ENCODE measurements around the gene BCL2L15. TPM values are rescaled to one million over a fixed set of nuclear protein-coding genes. Genes with fewer than 3 reads are reported as not detected.
A peak's percentile ranks its signal among the peaks of the same experiment; 100 is the strongest.

BCL2L15 gene
- total RNA-seq, 5 donors from 2014 or later (not counting 1 experiment from before 2014, with no cell fraction given) = 1.2 to 5.8 (median 1.7) TPM

DNA sequence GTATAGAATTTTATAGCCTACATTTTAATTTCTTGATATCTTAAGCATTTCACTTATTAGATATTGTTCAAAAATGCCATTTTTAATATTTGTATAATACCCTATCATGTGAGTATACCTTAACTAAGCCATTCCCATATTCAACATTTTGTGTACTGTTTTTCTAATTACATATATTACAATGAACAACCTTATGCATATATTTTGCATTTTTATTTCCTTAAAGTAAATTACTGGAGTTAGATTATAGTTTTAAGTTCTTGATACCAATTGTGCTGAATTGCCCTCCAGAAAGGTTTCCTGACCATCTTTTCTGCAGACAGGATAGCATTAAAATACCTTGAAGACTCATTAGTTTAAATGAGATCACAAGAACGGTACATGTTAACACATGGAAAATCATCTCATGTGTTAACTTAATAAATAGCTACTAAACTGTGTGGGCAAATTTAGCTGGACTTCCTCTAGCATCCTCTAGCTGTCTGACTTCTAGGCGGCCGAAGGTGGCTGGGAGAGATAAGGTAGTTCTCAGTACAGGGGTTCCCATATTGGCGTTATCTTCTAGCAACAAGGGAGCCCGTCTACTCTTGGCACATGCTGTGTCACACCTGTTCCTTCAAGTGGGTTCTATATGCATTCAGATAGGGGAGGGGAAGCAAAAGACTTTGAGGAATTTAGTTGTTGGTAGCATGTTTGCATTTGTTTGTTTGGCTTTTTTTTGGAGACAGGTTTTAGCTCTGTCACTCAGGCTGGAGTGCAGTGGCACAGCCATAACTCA is 26.7 kb upstream of the BCL2L15 start:
- Mint-ChIP-seq H3K4me1 (peaks cover 0 to 16% (median 2%) of the 10 kb centered on the region in 3 donors), H3K27ac (no peak overlapping the region), H3K4me3 (no peak overlapping the region), H3K36me3 (peaks cover 24% of the 10 kb centered on the region), H3K9me3 (no peaks in the 10 kb centered on the region), H3K27me3 (no peaks in the 10 kb centered on the region)
- Histone ChIP-seq H3K4me1 (ENCODE audit: control insufficient read depth in 1 of 2, extremely low read depth in 1 of 2, insufficient read depth in 2 of 2, low read length in 2 of 2) (no peaks in the 10 kb centered on the region), H3K27ac (ENCODE audit: low read length) (no peak overlapping the region), H3K27me3 (replicated peaks in 1 of 2; ENCODE audit: control insufficient read depth in 2 of 2, extremely low read depth in 1 of 2, insufficient read depth in 2 of 2, low read length in 1 of 2) (no peaks in the 10 kb centered on the region), H3K36me3 (ENCODE audit: control insufficient read depth in 2 of 2, extremely low read depth in 1 of 2, insufficient read depth in 1 of 2, low read length in 1 of 2) (peaks cover 0 to 34% of the 10 kb centered on the region in 2 donors), H3K9me3 (no peaks in the 10 kb centered on the region), H3K4me3 (ENCODE audit: control insufficient read depth in 1 of 2, extremely low read depth in 1 of 2, low read length in 1 of 2) (no peak overlapping the region)
- WGBS (ENCODE audit: insufficient coverage) = 73% methylated on average over 2 of the region's 5 CpGs
- ATAC-seq (replicated peaks in 1 of 4) (no peak), DNase-seq (no peak)
- ChIA-PET CTCF (interaction anchor here in 1 of 2 donors (0.8 kb wide), 1 partner anchor 78 kb away, joined by 3 read pairs; no protein-coding TSS in a partner anchor), POLR2A (interaction anchor here in 1 of 2 donors (0.5 to 0.9 kb wide), 4 partner anchors 10 to 1292 kb away, joined by 3 to 9 read pairs (median 6); no protein-coding TSS in a partner anchor)

DNA sequence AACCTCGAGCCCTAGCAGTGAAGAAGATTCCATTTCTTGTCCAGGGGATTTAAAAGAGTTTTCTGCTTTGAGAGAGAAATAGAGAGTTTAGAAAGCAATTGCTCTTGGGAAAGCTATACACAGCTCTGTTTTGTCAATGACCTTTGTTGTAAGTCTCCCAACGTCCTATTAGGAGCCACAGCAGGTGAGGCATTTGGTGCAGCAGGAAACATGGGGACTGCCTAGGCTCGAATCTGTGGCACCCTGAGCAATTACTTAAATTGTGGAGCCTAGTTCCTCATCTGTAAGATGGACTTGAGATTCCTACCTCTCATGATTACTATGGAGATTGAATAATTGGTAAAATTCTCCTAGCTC is 25.9 kb upstream of the BCL2L15 start:
- H3K4me3 ChIP-seq (ENCODE audit: control insufficient read depth in 1 of 2, extremely low read depth in 1 of 2, low read length in 1 of 2) = no peak overlapping the region
- H3K9me3 ChIP-seq = no peaks in the 10 kb centered on the region
- Mint-ChIP-seq H3K36me3 (peaks cover 27% of the 10 kb centered on the region), H3K4me3 (no peak overlapping the region), H3K9me3 (no peaks in the 10 kb centered on the region), H3K4me1 (peaks cover 0 to 16% (median 2%) of the 10 kb centered on the region in 3 donors), H3K27ac (peak overlapping the region in 1 of 2 donors; percentile 11), H3K27me3 (no peaks in the 10 kb centered on the region)
- H3K27me3 ChIP-seq (replicated peaks in 1 of 2; ENCODE audit: control insufficient read depth in 2 of 2, extremely low read depth in 1 of 2, insufficient read depth in 2 of 2, low read length in 1 of 2) = no peaks in the 10 kb centered on the region
- DNase-seq (no peak), ATAC-seq (replicated peaks in 1 of 4) (no peak)
- peaks cover 0 to 42% of the 10 kb centered on the region in 2 donors for H3K36me3 ChIP-seq (ENCODE audit: control insufficient read depth in 2 of 2, extremely low read depth in 1 of 2, insufficient read depth in 1 of 2, low read length in 1 of 2)
- CTCF ChIA-PET = interaction anchor here in 1 of 2 donors (0.6 to 1.2 kb wide), 3 partner anchors 16 to 78 kb away, joined by 3 to 4 read pairs (median 3); partner anchors contain the start of gene HIPK1
- no peak overlapping the region for H3K27ac ChIP-seq (ENCODE audit: low read length)
- no peaks in the 10 kb centered on the region for H3K4me1 ChIP-seq (ENCODE audit: control insufficient read depth in 1 of 2, extremely low read depth in 1 of 2, insufficient read depth in 2 of 2, low read length in 2 of 2)
- POLR2A ChIA-PET = interaction anchor here (0.5 to 0.7 kb wide), 3 partner anchors 11 to 44 kb away, joined by 3 to 9 read pairs (median 3); no protein-coding TSS in a partner anchor
- WGBS (ENCODE audit: insufficient coverage) = 93% methylated on average over 2 of the region's 3 CpGs

DNA sequence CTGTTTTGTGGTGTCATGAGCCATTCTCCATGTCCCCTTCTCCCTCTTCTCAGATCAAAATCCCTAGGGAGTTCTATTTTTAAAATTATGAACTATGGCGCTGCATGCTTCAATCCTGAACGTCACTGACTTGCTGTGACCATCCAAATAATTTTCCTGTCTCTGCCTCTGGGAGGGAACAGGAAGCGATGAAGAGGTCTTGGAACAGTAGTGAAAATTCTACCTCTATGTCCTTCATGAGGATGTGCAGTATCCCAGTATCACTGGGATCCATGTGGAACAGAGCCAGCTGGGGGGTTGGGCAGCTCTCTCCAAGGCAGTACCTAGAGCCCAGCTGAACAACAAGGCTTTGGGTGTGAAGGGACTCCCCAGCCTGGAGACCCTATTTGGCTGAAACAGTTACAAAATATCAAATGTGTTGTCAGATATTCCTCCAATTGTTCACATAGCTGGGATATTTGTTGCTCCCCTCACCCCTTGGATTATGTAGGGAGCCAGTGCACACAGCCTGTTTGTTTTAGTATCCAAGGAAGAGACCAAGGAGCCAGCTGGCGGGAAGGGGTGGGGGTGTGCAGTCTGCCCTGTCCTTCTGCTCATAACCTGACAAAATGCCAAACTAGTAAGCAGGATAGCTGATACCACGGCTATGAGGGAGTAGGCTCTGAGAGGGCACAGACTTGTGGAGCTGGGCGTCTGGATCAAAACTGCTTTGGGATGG is 25.4 kb upstream of the BCL2L15 start:
- Histone ChIP-seq H3K9me3 (no peaks in the 10 kb centered on the region), H3K4me1 (ENCODE audit: control insufficient read depth in 1 of 2, extremely low read depth in 1 of 2, insufficient read depth in 2 of 2, low read length in 2 of 2) (no peaks in the 10 kb centered on the region), H3K4me3 (ENCODE audit: control insufficient read depth in 1 of 2, extremely low read depth in 1 of 2, low read length in 1 of 2) (no peak overlapping the region), H3K27me3 (replicated peaks in 1 of 2; ENCODE audit: control insufficient read depth in 2 of 2, extremely low read depth in 1 of 2, insufficient read depth in 2 of 2, low read length in 1 of 2) (no peaks in the 10 kb centered on the region), H3K36me3 (ENCODE audit: control insufficient read depth in 2 of 2, extremely low read depth in 1 of 2, insufficient read depth in 1 of 2, low read length in 1 of 2) (peaks cover 0 to 42% of the 10 kb centered on the region in 2 donors), H3K27ac (ENCODE audit: low read length) (no peak overlapping the region)
- H3K4me1 Mint-ChIP-seq = peaks cover 0 to 16% (median 6%) of the 10 kb centered on the region in 3 donors
- ChIA-PET POLR2A (interaction anchor here (0.5 to 0.7 kb wide), 3 partner anchors 11 to 45 kb away, joined by 3 to 9 read pairs (median 3); no protein-coding TSS in a partner anchor), CTCF (interaction anchor here (0.5 to 1.2 kb wide), 3 partner anchors 16 to 105 kb away, joined by 3 to 4 read pairs (median 3); partner anchors contain the start of gene HIPK1 (in 1 of the 2))
- WGBS (ENCODE audit: insufficient coverage) = 85% methylated on average over 3 of the region's 6 CpGs
- no peak for ATAC-seq (replicated peaks in 1 of 4)
- H3K36me3 Mint-ChIP-seq = peaks cover 33% of the 10 kb centered on the region
- peak overlapping the region in 1 of 2 donors; percentile 11 for H3K27ac Mint-ChIP-seq
- H3K4me3 Mint-ChIP-seq = no peak overlapping the region
- DNase-seq = no peak
- H3K9me3 Mint-ChIP-seq = no peaks in the 10 kb centered on the region
- no peaks in the 10 kb centered on the region for H3K27me3 Mint-ChIP-seq

- Mint-ChIP-seq H3K9me3 (no peaks in the 10 kb centered on the region), H3K36me3 (peaks cover 42% of the 10 kb centered on the region), H3K27ac (peak overlapping the region; percentile 99), H3K4me1 (peaks cover 45 to 62% (median 51%) of the 10 kb centered on the region in 3 donors), H3K27me3 (no peaks in the 10 kb centered on the region), H3K4me3 (peak overlapping the region; percentile 91 to 98 (median 96))
- Histone ChIP-seq H3K4me3 (ENCODE audit: control insufficient read depth in 1 of 2, extremely low read depth in 1 of 2, low read length in 1 of 2) (peak overlapping the region; percentile 73 to 95), H3K4me1 (ENCODE audit: control insufficient read depth in 1 of 2, extremely low read depth in 1 of 2, insufficient read depth in 2 of 2, low read length in 2 of 2) (peaks cover 22 to 29% of the 10 kb centered on the region in 2 experiments), H3K27ac (ENCODE audit: low read length) (peak overlapping the region; percentile 92), H3K36me3 (ENCODE audit: control insufficient read depth in 2 of 2, extremely low read depth in 1 of 2, insufficient read depth in 1 of 2, low read length in 1 of 2) (peaks cover 0 to 31% of the 10 kb centered on the region in 2 donors), H3K9me3 (no peaks in the 10 kb centered on the region), H3K27me3 (replicated peaks in 1 of 2; ENCODE audit: control insufficient read depth in 2 of 2, extremely low read depth in 1 of 2, insufficient read depth in 2 of 2, low read length in 1 of 2) (no peaks in the 10 kb centered on the region)
- ATAC-seq (replicated peaks in 1 of 4) (peak in 2 of 4 experiments; percentile 0 to 1), DNase-seq (peak in 6 of 35 experiments; percentile 0 to 28 (median 6))
- POLR2A ChIA-PET = interaction anchor here (0.5 to 3.8 kb wide), 4 partner anchors 25 to 214 kb away, joined by 3 to 110 read pairs (median 3); partner anchors contain the start of genes HIPK1 (in 1 of the 2) and RSBN1 (in 1 of the 2)
- WGBS (ENCODE audit: insufficient coverage) = 2% methylated on average over 14 of the region's 17 CpGs
- CTCF ChIA-PET = interaction anchor here (0.6 to 4.2 kb wide), 8 partner anchors 24 to 1231 kb away, joined by 3 to 69 read pairs (median 5); partner anchors contain the start of genes HIPK1 (in 2 of the 2) and MOV10 (in 1 of the 2)
Measured at GRCh38 chr1:113905435-113905861, 18.1 kb upstream of the BCL2L15 start.

- H3K27ac ChIP-seq (ENCODE audit: low read length) = peak within 1 kb of the TSS; percentile 92
- H3K27ac Mint-ChIP-seq = peak within 1 kb of the TSS; percentile 99
- peak; percentile 93 to 94 (median 94) for ATAC-seq (replicated peaks in 1 of 4)
- H3K4me1 Mint-ChIP-seq = peaks cover 44 to 68% (median 57%) of the 10 kb centered on the region in 3 donors
- ChIA-PET CTCF (interaction anchor here (0.6 to 4.2 kb wide), 24 partner anchors 14 to 832 kb away, joined by 3 to 69 read pairs (median 4); partner anchors contain the start of genes HIPK1 (in 2 of the 2) and RSBN1 (in 2 of the 2)), POLR2A (interaction anchor here (0.5 to 3.8 kb wide), 22 partner anchors 9 to 606 kb away, joined by 3 to 110 read pairs (median 4); partner anchors contain the start of genes HIPK1 (in 2 of the 2), RSBN1 (in 1 of the 2) and TRIM33 (in 1 of the 2))
- H3K9me3 ChIP-seq = no peaks in the 10 kb centered on the region
- peaks cover 0 to 31% of the 10 kb centered on the region in 2 donors for H3K36me3 ChIP-seq (ENCODE audit: control insufficient read depth in 2 of 2, extremely low read depth in 1 of 2, insufficient read depth in 1 of 2, low read length in 1 of 2)
- H3K4me3 Mint-ChIP-seq = peak within 1 kb of the TSS; percentile 91 to 98 (median 96)
- H3K9me3 Mint-ChIP-seq = no peaks in the 10 kb centered on the region
- H3K27me3 ChIP-seq (replicated peaks in 1 of 2; ENCODE audit: control insufficient read depth in 2 of 2, extremely low read depth in 1 of 2, insufficient read depth in 2 of 2, low read length in 1 of 2) = no peaks in the 10 kb centered on the region
- peaks cover 22 to 29% of the 10 kb centered on the region in 2 experiments for H3K4me1 ChIP-seq (ENCODE audit: control insufficient read depth in 1 of 2, extremely low read depth in 1 of 2, insufficient read depth in 2 of 2, low read length in 2 of 2)
- H3K4me3 ChIP-seq (ENCODE audit: control insufficient read depth in 1 of 2, extremely low read depth in 1 of 2, low read length in 1 of 2) = peak within 1 kb of the TSS; percentile 73 to 95
- DNase-seq = peak; percentile 84 to 99 (median 96)
- under 1% methylated on average over 63 of the region's 67 CpGs for WGBS (ENCODE audit: insufficient coverage)
- H3K36me3 Mint-ChIP-seq = peaks cover 42% of the 10 kb centered on the region
- no peaks in the 10 kb centered on the region for H3K27me3 Mint-ChIP-seq
Measured at GRCh38 chr1:113904674-113905434, 17.5 kb upstream of the BCL2L15 start, which contains the start of the genes AP4B1 and DCLRE1B. AP4B1 (minus strand) TSS chr1:113904799; CDS start chr1:113904717, 82 bp downstream. DCLRE1B (plus strand) TSS chr1:113905326; CDS start chr1:113905587, 261 bp downstream.

Measured in T-cell (primary cell).